Endothelial cell (in vitro differentiated cells): ENCODE measurements around the gene ADAMTS2. TPM values are rescaled to one million over a fixed set of nuclear protein-coding genes. Genes with fewer than 3 reads are reported as not detected.

Experiments used
- DNase-seq: peaks from one replicate; pipeline ENCODE4 v3.0.0; 2021; ENCODE audit warnings: low spot score
- H3K27ac Mint-ChIP-seq: one replicate; pipeline ENCODE4 v1.8.0; 2021; ENCODE audit warnings: mixed read lengths, inconsistent platforms; ENCODE audit not compliant: unreplicated experiment
- H3K27me3 Mint-ChIP-seq: one replicate; pipeline ENCODE4 v1.8.0; 2021; ENCODE audit warnings: mild to moderate bottlenecking, moderate library complexity, mixed read lengths, inconsistent platforms; ENCODE audit not compliant: unreplicated experiment
- H3K36me3 Mint-ChIP-seq: one replicate; pipeline ENCODE4 v1.8.0; 2021; ENCODE audit warnings: mild to moderate bottlenecking, low read depth, mixed read lengths, inconsistent platforms; ENCODE audit not compliant: unreplicated experiment
- H3K4me1 Mint-ChIP-seq: one replicate; pipeline ENCODE4 v1.8.0; 2021; ENCODE audit warnings: mild to moderate bottlenecking, mixed read lengths, inconsistent platforms; ENCODE audit not compliant: unreplicated experiment
- H3K4me3 Mint-ChIP-seq: one replicate; pipeline ENCODE4 v1.8.0; 2021; ENCODE audit warnings: mild to moderate bottlenecking, mixed read lengths, inconsistent platforms; ENCODE audit not compliant: unreplicated experiment
- H3K9me3 Mint-ChIP-seq: one replicate; pipeline ENCODE4 v1.8.0; 2021; ENCODE audit warnings: mixed read lengths, inconsistent platforms; ENCODE audit not compliant: unreplicated experiment
- total RNA-seq: library from RNA; stranded (reverse); fragmentation: NEBNext Ultra II Directional; extraction: Animal tissue kit (Norgen Biotek cat#: 25700); gene quantifications from one replicate; pipeline ENCODE4 v1.2.1, GENCODE V29; 2021; ENCODE audit not compliant: unreplicated experiment
- TF ChIP-seq, protein P1 (sequence below): fragments of 200-600 bp; sonication (generic); IDR thresholded peaks from one replicate; pipeline ENCODE4 v1.5.0; 2021; ENCODE audit warnings: antibody characterized with exemption; ENCODE audit not compliant: unreplicated experiment

Gene ADAMTS2
- total RNA-seq, 1 donor from 2014 or later, result 1.5 TPM

DNA sequence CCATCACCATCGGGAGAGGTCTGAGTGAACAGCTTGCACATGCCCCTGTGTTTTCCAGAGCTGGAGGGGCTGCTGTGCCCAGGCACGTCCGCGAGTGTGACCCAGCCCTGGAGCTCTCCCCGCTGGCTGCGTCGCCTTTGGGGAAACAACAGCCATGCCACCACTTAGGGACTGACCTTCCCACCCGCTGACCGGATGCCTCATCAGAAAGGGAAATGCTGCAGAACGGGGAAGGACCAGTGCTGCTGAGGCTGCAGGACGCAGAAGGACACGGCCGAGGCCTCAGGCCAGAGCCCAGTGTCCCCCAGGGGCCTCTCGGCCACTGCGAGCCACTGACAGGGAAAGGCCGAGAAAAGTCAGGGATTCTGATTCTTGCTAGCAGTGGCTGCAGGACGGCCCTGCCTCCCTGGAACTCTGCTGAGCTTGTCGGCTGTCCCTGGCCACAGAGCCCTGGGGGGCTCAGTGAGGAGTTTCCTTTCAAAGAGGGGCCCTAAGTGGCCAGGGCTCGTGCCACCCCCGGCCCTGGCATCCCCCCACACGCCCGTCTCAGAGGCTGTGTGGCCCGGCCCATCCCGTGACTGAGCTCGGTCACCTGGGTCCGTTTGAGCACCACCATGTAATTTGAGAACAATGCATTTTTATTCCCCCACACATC is 154.3 kb downstream of the ADAMTS2 start:
- peaks cover 14% of the 10 kb centered on the region for H3K27me3 Mint-ChIP-seq
- H3K4me1 Mint-ChIP-seq, result peaks cover 8% of the 10 kb centered on the region

DNA sequence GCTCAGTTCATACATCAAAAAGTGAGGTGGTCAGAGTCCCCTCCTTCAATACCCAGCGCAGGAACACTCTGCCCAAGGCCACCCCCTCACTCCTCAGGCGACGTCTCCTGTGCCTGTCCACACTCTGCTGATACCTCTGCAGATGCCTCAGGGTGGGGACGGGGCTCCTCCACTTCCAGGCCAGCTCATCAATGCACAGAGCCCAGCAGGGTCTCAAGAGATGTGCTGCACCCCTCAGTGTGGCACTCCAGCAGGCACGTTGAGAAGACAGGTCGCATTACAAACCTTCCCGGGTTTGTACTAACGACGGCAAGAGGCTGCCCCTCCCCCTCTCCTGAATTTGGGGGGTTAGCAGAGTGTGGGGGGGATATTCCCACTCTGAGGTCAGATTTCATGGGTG is 156.6 kb downstream of the ADAMTS2 start:
- no peak overlapping the region for H3K27ac Mint-ChIP-seq
- no peaks in the 10 kb centered on the region for H3K36me3 Mint-ChIP-seq
- H3K9me3 Mint-ChIP-seq, result no peaks in the 10 kb centered on the region
- TF ChIP-seq, protein P1, sequence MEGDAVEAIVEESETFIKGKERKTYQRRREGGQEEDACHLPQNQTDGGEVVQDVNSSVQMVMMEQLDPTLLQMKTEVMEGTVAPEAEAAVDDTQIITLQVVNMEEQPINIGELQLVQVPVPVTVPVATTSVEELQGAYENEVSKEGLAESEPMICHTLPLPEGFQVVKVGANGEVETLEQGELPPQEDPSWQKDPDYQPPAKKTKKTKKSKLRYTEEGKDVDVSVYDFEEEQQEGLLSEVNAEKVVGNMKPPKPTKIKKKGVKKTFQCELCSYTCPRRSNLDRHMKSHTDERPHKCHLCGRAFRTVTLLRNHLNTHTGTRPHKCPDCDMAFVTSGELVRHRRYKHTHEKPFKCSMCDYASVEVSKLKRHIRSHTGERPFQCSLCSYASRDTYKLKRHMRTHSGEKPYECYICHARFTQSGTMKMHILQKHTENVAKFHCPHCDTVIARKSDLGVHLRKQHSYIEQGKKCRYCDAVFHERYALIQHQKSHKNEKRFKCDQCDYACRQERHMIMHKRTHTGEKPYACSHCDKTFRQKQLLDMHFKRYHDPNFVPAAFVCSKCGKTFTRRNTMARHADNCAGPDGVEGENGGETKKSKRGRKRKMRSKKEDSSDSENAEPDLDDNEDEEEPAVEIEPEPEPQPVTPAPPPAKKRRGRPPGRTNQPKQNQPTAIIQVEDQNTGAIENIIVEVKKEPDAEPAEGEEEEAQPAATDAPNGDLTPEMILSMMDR, result no peak
- H3K27me3 Mint-ChIP-seq, result peaks cover 6% of the 10 kb centered on the region
- peaks cover 8% of the 10 kb centered on the region for H3K4me1 Mint-ChIP-seq
- no peak for DNase-seq
- H3K4me3 Mint-ChIP-seq, result no peak overlapping the region

More for the DNA sequence above, 154.3 kb downstream of the ADAMTS2 start:
- no peak overlapping the region for H3K4me3 Mint-ChIP-seq
- no peak overlapping the region for H3K27ac Mint-ChIP-seq
- H3K36me3 Mint-ChIP-seq, result no peaks in the 10 kb centered on the region
- no peaks in the 10 kb centered on the region for H3K9me3 Mint-ChIP-seq
- TF ChIP-seq, protein P1, result no peak
- no peak for DNase-seq

DNA sequence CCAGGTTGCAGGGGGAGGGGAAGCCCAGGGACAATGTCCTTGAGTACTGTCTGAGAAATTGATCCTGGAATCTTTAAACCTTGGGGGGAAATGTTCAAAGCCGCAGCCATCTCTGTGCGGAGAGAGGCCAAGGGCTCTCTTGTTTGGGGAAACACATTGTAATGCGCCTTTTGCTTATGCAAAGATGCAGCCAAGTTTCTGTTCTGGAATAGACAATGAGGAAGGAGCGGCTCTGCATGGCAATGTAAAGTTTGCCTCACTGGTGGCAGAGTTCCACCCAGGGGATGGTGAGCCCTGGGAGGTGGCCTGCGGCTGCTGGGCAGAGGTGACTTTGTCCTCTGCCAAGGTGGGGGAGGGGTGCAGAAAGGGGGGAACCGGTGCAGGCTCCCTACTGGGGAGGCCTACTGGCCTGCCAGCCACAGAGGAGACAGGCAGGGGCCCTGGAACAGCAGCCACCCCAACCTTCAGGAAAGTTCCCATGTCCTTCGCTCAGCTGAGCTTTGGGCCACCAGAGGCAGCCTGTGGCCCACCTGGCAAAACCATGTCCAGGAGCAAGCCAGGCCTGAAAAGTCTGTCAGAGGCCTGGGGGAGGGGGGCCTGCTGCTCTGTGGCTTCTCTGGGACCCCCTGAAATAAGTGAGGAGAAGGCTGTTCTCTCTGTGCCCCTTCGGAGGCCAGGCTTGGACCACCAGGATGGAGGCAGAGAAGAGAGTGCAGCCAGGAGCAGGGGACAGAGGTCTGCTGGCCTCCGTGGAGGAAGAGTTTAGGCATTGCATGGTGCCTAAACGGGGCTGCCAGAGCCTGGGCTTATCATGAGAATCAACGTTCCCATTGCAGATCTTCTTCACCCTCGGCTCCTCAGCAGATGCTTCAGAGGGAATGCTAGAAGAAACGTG is 157.3 kb downstream of the ADAMTS2 start:
- Mint-ChIP-seq H3K9me3 (no peaks in the 10 kb centered on the region), H3K27me3 (peaks cover 6% of the 10 kb centered on the region), H3K4me1 (peaks cover 6% of the 10 kb centered on the region), H3K4me3 (no peak overlapping the region), H3K27ac (no peak overlapping the region), H3K36me3 (no peaks in the 10 kb centered on the region)
- no peak for DNase-seq
- TF ChIP-seq, protein P1, result no peak

DNA sequence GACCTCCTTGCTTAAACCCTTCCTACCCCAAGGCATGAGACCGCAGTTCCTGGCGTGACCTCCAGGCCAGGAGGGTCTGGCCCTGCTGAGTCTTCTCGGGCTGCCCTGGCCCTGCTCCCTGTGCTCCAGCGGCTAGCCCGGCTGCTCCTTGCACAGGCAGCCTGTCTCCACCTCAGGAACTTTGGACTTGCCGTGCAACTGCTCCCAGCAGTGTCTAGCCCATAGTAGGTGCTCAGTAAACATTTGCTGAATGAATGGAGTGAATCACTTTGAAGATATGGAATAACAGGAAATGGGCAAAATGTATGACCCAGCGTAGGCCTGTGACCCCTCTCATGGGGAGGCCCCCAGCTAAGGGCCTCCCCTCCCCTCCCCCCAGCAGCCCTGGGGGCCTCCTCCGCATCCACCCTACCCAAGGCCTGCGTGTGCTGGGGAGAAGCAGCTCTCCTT is 158.0 kb downstream of the ADAMTS2 start:
- H3K27ac Mint-ChIP-seq, result no peak overlapping the region

More for the DNA sequence above, 158.0 kb downstream of the ADAMTS2 start:
- Mint-ChIP-seq H3K4me1 (peaks cover 3% of the 10 kb centered on the region), H3K36me3 (no peaks in the 10 kb centered on the region), H3K4me3 (no peak overlapping the region), H3K27me3 (peaks cover 3% of the 10 kb centered on the region), H3K9me3 (no peaks in the 10 kb centered on the region)
- DNase-seq, result no peak
- TF ChIP-seq, protein P1, result peak; percentile 40
